Measurements from ENCODE around the gene PCDH20.

PCDH20 gene

DNA sequence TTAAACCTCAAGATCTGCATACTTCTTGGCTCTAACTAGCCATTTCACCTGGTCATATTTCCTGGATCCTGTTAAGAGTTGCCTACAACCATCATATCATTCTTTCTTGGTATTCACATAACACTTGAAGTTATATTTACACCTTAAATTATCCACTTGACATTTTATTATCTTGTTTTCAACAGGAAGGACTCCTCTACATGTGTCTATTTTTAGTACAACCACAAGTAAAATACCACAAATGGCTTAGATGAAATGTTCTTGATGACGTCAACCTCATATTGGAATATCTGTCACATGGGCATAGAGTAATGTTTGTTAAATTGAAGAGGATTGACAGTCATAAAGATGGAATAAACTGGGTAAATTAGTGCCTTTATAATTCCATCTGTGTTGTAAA is 9.4 kb downstream of the PCDH20 start:
- Histone ChIP-seq H3K36me3 (ENCODE audit: low read length) (no peaks in the 10 kb centered on the region), H2AFZ (ENCODE audit: low read depth, low read length, severe bottlenecking) (no peak overlapping the region), H4K20me1 (ENCODE audit: low read depth, low read length) (no peaks in the 10 kb centered on the region), H3K9me2 (replicated peaks; ENCODE audit: insufficient read depth, low read length) (no peaks in the 10 kb centered on the region), H3K27ac (ENCODE audit: low read depth, low read length) (no peak overlapping the region), H3K27me3 (ENCODE audit: low read length) (no peaks in the 10 kb centered on the region), H3K9me3 (ENCODE audit: insufficient read depth, low read length) (no peaks in the 10 kb centered on the region), H3K4me2 (ENCODE audit: low read depth, low read length, poor library complexity, severe bottlenecking) (no peak overlapping the region), H3K79me2 (ENCODE audit: insufficient read depth, low read length) (no peaks in the 10 kb centered on the region), H3F3A (ENCODE audit: insufficient read depth) (no peaks in the 10 kb centered on the region), H3K4me3 (ENCODE audit: insufficient read depth, low read length, poor library complexity, severe bottlenecking) (no peak overlapping the region), H3K9ac (ENCODE audit: low read length) (no peak overlapping the region)
- TF ChIP-seq EZH2phosphoT487 (conservative IDR thresholded peaks at IDR 0.05; ENCODE audit: low read length), result no peak
- TF ChIP-seq, protein P1, sequence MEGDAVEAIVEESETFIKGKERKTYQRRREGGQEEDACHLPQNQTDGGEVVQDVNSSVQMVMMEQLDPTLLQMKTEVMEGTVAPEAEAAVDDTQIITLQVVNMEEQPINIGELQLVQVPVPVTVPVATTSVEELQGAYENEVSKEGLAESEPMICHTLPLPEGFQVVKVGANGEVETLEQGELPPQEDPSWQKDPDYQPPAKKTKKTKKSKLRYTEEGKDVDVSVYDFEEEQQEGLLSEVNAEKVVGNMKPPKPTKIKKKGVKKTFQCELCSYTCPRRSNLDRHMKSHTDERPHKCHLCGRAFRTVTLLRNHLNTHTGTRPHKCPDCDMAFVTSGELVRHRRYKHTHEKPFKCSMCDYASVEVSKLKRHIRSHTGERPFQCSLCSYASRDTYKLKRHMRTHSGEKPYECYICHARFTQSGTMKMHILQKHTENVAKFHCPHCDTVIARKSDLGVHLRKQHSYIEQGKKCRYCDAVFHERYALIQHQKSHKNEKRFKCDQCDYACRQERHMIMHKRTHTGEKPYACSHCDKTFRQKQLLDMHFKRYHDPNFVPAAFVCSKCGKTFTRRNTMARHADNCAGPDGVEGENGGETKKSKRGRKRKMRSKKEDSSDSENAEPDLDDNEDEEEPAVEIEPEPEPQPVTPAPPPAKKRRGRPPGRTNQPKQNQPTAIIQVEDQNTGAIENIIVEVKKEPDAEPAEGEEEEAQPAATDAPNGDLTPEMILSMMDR (IDR thresholded peaks at IDR 0.05; ENCODE audit: insufficient read depth, low read length, poor library complexity, severe bottlenecking), result no peak

DNA sequence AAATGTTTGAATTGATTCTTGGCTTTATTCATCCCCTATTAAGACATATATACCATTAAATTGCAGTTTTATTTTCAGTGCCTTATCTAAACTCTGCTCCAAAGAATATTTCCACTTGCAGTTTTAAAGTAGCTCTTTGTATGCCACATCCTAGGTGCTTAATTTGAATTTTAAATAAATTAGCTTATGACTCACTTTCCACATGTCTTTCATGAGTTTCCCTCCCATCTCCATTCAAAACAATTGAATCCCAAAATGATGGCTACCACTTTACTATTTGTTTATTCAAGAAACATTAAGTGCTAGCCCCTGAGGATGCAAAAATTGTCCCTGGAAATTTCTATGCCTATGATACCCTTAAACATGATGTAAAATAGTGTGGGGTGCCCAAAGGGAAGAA is 19.5 kb downstream of the PCDH20 start:
- Histone ChIP-seq H3F3A (ENCODE audit: insufficient read depth) (no peaks in the 10 kb centered on the region), H3K9me2 (replicated peaks; ENCODE audit: insufficient read depth, low read length) (no peaks in the 10 kb centered on the region), H3K27me3 (ENCODE audit: low read length) (no peaks in the 10 kb centered on the region), H3K79me2 (ENCODE audit: insufficient read depth, low read length) (no peaks in the 10 kb centered on the region), H3K9me3 (ENCODE audit: insufficient read depth, low read length) (no peaks in the 10 kb centered on the region), H2AFZ (ENCODE audit: low read depth, low read length, severe bottlenecking) (no peak overlapping the region), H3K4me2 (ENCODE audit: low read depth, low read length, poor library complexity, severe bottlenecking) (no peak overlapping the region), H4K20me1 (ENCODE audit: low read depth, low read length) (no peaks in the 10 kb centered on the region), H3K9ac (ENCODE audit: low read length) (no peak overlapping the region), H3K27ac (ENCODE audit: low read depth, low read length) (no peak overlapping the region), H3K36me3 (ENCODE audit: low read length) (no peaks in the 10 kb centered on the region), H3K4me3 (ENCODE audit: insufficient read depth, low read length, poor library complexity, severe bottlenecking) (no peak overlapping the region)
- no peak for TF ChIP-seq EZH2phosphoT487 (conservative IDR thresholded peaks at IDR 0.05; ENCODE audit: low read length)
- TF ChIP-seq, protein P1 (IDR thresholded peaks at IDR 0.05; ENCODE audit: insufficient read depth, low read length, poor library complexity, severe bottlenecking), result no peak

DNA sequence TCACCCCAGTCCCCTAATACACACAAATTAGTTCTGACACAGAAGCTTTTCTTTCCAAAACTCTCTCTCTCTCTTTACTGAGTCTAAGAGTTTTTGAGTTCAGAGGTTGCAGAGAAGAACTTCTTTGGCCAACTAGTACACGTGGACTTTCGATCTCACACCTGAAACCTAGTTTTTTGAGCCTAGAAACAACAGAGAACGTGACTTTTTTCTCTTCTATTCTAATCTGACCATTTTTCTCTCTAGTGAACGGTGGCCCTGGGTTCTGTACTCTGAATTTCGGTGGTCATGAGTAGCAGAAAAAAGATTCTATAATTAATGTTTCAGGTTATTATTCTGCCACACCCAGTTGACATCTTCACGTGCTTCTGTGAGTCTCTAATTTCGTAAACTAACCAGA is 24.2 kb downstream of the PCDH20 start:
- Histone ChIP-seq H3K9me3 (ENCODE audit: insufficient read depth, low read length) (no peaks in the 10 kb centered on the region), H4K20me1 (ENCODE audit: low read depth, low read length) (no peaks in the 10 kb centered on the region), H3K9ac (ENCODE audit: low read length) (no peak overlapping the region), H3K27ac (ENCODE audit: low read depth, low read length) (no peak overlapping the region), H3K9me2 (replicated peaks; ENCODE audit: insufficient read depth, low read length) (no peaks in the 10 kb centered on the region), H3K4me3 (ENCODE audit: insufficient read depth, low read length, poor library complexity, severe bottlenecking) (no peak overlapping the region), H3F3A (ENCODE audit: insufficient read depth) (no peaks in the 10 kb centered on the region), H3K36me3 (ENCODE audit: low read length) (no peaks in the 10 kb centered on the region), H3K79me2 (ENCODE audit: insufficient read depth, low read length) (no peaks in the 10 kb centered on the region), H2AFZ (ENCODE audit: low read depth, low read length, severe bottlenecking) (peak overlapping the region; percentile 44), H3K27me3 (ENCODE audit: low read length) (no peaks in the 10 kb centered on the region), H3K4me2 (ENCODE audit: low read depth, low read length, poor library complexity, severe bottlenecking) (no peak overlapping the region)
- TF ChIP-seq, protein P1 (IDR thresholded peaks at IDR 0.05; ENCODE audit: insufficient read depth, low read length, poor library complexity, severe bottlenecking), result no peak
- TF ChIP-seq EZH2phosphoT487 (conservative IDR thresholded peaks at IDR 0.05; ENCODE audit: low read length), result no peak
